Spleen (tissue), 11 donors: ENCODE measurements around the gene ARHGAP45. TPM values are rescaled to one million over a fixed set of nuclear protein-coding genes. Genes with fewer than 3 reads are reported as not detected.

Experiments used
- DNase-seq: peaks from one replicate; pipeline ENCODE4 v3.0.0-alpha.2; 2020
- H3K27ac ChIP-seq, 8 donors: fragments of 200-600 bp; sonication (generic) in 7 of 8; 1 replicate in 4 of 8; 2 replicates in 4 of 8; pipeline versions ENCODE4 v1.5.0 to v1.8.0; 2016 to 2021; ENCODE audit warnings: inconsistent platforms in 4 of 8, mild to moderate bottlenecking in 4 of 8, moderate library complexity in 1 of 8
- H3K27me3 ChIP-seq, 7 donors: fragments of 200-600 bp; sonication (generic) in 6 of 7; replicated peaks in 1 of 7; 1 replicate in 4 of 7; 2 replicates in 3 of 7; pipeline versions ENCODE4 v1.5.0 to v1.8.0; 2016 to 2021; ENCODE audit warnings: inconsistent platforms in 3 of 7, mild to moderate bottlenecking in 1 of 7
- H3K36me3 ChIP-seq, 6 donors: fragments of 200-600 bp; sonication (generic) in 5 of 6; 1 replicate in 4 of 6; 2 replicates in 2 of 6; pipeline versions ENCODE4 v1.5.0 to v1.8.0; 2016 to 2021; ENCODE audit warnings: inconsistent platforms in 2 of 6
- H3K4me1 ChIP-seq, 6 donors: fragments of 200-600 bp; sonication (generic) in 5 of 6; 1 replicate in 3 of 6; 2 replicates in 3 of 6; pipeline versions ENCODE4 v1.5.0 to v1.8.0; 2016 to 2021; ENCODE audit warnings: inconsistent platforms in 3 of 6
- H3K4me3 ChIP-seq, 8 donors: fragments of 200-600 bp; sonication (generic) in 7 of 8; 1 replicate in 4 of 8; 2 replicates in 4 of 8; pipeline versions ENCODE4 v1.5.0 to v1.8.0; 2016 to 2021; ENCODE audit warnings: inconsistent platforms in 4 of 8, mild to moderate bottlenecking in 4 of 8, moderate library complexity in 2 of 8
- H3K9me3 ChIP-seq, 8 donors: fragments of 200-600 bp; sonication (generic) in 7 of 8; 1 replicate in 4 of 8; 2 replicates in 4 of 8; pipeline versions ENCODE4 v1.5.0 to v1.8.0; 2016 to 2021; ENCODE audit warnings: inconsistent platforms in 4 of 8
- CTCF ChIP-seq, 11 experiments: fragments of 200-600 bp in 7 of 11; fragments of 450-650 bp in 4 of 11; sonication (generic) in 4 of 11; IDR thresholded peaks in 8 of 11; conservative IDR thresholded peaks in 3 of 11; 1 replicate in 7 of 11; 2 replicates in 4 of 11; pipeline versions ENCODE4 v1.4.0 to v1.8.0; 2016 to 2021; ENCODE audit warnings: antibody characterized with exemption in 11 of 11, inconsistent platforms in 4 of 11, mild to moderate bottlenecking in 1 of 11
- POLR2A ChIP-seq, 3 donors: fragments of 450-650 bp; IDR thresholded peaks; one replicate each; pipeline ENCODE4 v1.5.1; 2017; ENCODE audit warnings: antibody characterized with exemption in 3 of 3, mild to moderate bottlenecking in 1 of 3
- POLR2AphosphoS5 ChIP-seq, 3 donors: sonication (generic); formaldehyde crosslinking; IDR thresholded peaks; one replicate each; pipeline ENCODE4 v1.5.1; 2017; ENCODE audit warnings: antibody characterized with exemption in 3 of 3
- WGBS, 5 donors: extraction: QIAGEN DNeasy Blood & Tissue Kit in 3 of 5; methylation state at CpG; one replicate each; pipeline versions ENCODE4 v1.1.5 to v1.1.7; 2013 to 2018; 5-methylcytosine and 5-hydroxymethylcytosine counted together
- intact Hi-C: fragments of 100-400 bp; cut with DNase I; formaldehyde crosslinking; loops from one replicate; pipeline ENCODE4 v1.15.0; 2023; ENCODE audit warnings: low total_unique reads
- polyA plus RNA-seq, 3 donors: library from polyadenylated mRNA; stranded (reverse); fragments of 200-250 nt; gene quantifications; one replicate each; pipeline ENCODE4 v1.2.1, GENCODE V29; 2013
- total RNA-seq, 7 donors: library from RNA; depleted of rRNA in 3 of 7; stranded (reverse); fragments of >200 nt in 3 of 7; fragmentation: NEBNext Ultra II Directional in 4 of 7; extraction: Animal tissue kit (Norgen Biotek cat#: 25700) in 4 of 7; gene quantifications; one replicate each; pipeline versions ENCODE4 v1.1.0 to v1.2.1, GENCODE V29; 2016 to 2021
- donor health status: healthy with polysubstance abuse.
- donor health status: DM: no; HTN: no; CAD: no; lungs with moderate emphysema.
- donor health status: DM: no; HTN: no; CAD: no.
- donor health status: Bipolar disorder and iron deficiency.
- donor health status: healthy.
- donor health status: DM: no; HTN: no; CAD: no.
- donor health status: DM: yes; HTN: yes; CAD: no.

ARHGAP45 gene
- total and polyA plus RNA-seq, 10 donors, result 161 to 356 (median 245) TPM

- DNase-seq, result peak; percentile 91
- H3K27me3 ChIP-seq, result no peaks in the 10 kb centered on the region
- H3K4me3 ChIP-seq, result peak overlapping the region in 1 of 8 donors; percentile 44
- no peaks in the 10 kb centered on the region for H3K9me3 ChIP-seq
- TF ChIP-seq POLR2A (IDR thresholded peaks at IDR 0.05) (no peak), CTCF (IDR thresholded peaks at IDR 0.05 in 8 of 11, conservative IDR thresholded peaks at IDR 0.05 in 3 of 11) (peak in 3 of 11 experiments; percentile 9 to 17 (median 11)), POLR2AphosphoS5 (IDR thresholded peaks at IDR 0.05) (peak; percentile 82 to 96 (median 91))
- WGBS, 5 donors, result 21 to 31% (median 27%) methylated on average over 27 of the region's 27 CpGs
- H3K27ac ChIP-seq, result peak overlapping the region; percentile 54 to 93 (median 82)
- H3K4me1 ChIP-seq, result peaks cover 26 to 100% (median 69%) of the 10 kb centered on the region in 6 donors
- intact Hi-C loops, result no loop called here
- H3K36me3 ChIP-seq, result peaks cover 4 to 100% (median 84%) of the 10 kb centered on the region in 6 donors
Observed at GRCh38 chr19:1087813-1088415, 20.9 kb downstream of the ARHGAP45 start.

GRCh38 chr19:1088416-1089010 lies 21.5 kb downstream of the ARHGAP45 start:
- peak; percentile 85 for DNase-seq
- peaks cover 4 to 100% (median 83%) of the 10 kb centered on the region in 6 donors for H3K36me3 ChIP-seq
- H3K4me1 ChIP-seq, result peaks cover 23 to 100% (median 69%) of the 10 kb centered on the region in 6 donors
- no peaks in the 10 kb centered on the region for H3K27me3 ChIP-seq
- WGBS, 5 donors, result 68 to 74% (median 72%) methylated on average over 25 to 27 of the region's 27 CpGs
- H3K4me3 ChIP-seq, result peak overlapping the region in 1 of 8 donors; percentile 44
- intact Hi-C loops, result no loop called here
- peak overlapping the region; percentile 54 to 93 (median 82) for H3K27ac ChIP-seq
- no peaks in the 10 kb centered on the region for H3K9me3 ChIP-seq
- TF ChIP-seq POLR2AphosphoS5 (IDR thresholded peaks at IDR 0.05), result peak; percentile 69 to 86 (median 70)
- peak in 1 of 3 donors; percentile 13 for TF ChIP-seq POLR2A (IDR thresholded peaks at IDR 0.05)
- TF ChIP-seq CTCF (IDR thresholded peaks at IDR 0.05 in 8 of 11, conservative IDR thresholded peaks at IDR 0.05 in 3 of 11), result no peak

GRCh38 chr19:1089126-1089771 lies 22.3 kb downstream of the ARHGAP45 start:
- intact Hi-C loops, result no loop called here
- Histone ChIP-seq H3K4me3 (peak overlapping the region in 1 of 8 donors; percentile 44), H3K27me3 (no peaks in the 10 kb centered on the region), H3K27ac (peak overlapping the region in 6 of 8 donors; percentile 77 to 93 (median 85)), H3K36me3 (peaks cover 4 to 97% (median 77%) of the 10 kb centered on the region in 6 donors), H3K4me1 (peaks cover 30 to 100% (median 69%) of the 10 kb centered on the region in 6 donors), H3K9me3 (no peaks in the 10 kb centered on the region)
- TF ChIP-seq CTCF (IDR thresholded peaks at IDR 0.05 in 8 of 11, conservative IDR thresholded peaks at IDR 0.05 in 3 of 11) (no peak), POLR2AphosphoS5 (IDR thresholded peaks at IDR 0.05) (peak; percentile 38 to 78 (median 66))
- DNase-seq, result peak; percentile 79
- 85 to 95% (median 93%) methylated on average over 8 to 32 of the region's 32 CpGs for WGBS, 5 donors

- 51 to 83% (median 75%) methylated on average over 15 to 22 of the region's 22 CpGs for WGBS, 5 donors
- TF ChIP-seq POLR2A (IDR thresholded peaks at IDR 0.05), result no peak
- peak in 1 of 3 donors; percentile 10 for TF ChIP-seq POLR2AphosphoS5 (IDR thresholded peaks at IDR 0.05)
- peaks cover 33 to 100% (median 69%) of the 10 kb centered on the region in 6 donors for H3K4me1 ChIP-seq
- H3K4me3 ChIP-seq, result no peak overlapping the region
- peaks cover 4 to 90% (median 71%) of the 10 kb centered on the region in 6 donors for H3K36me3 ChIP-seq
- H3K27ac ChIP-seq, result peak overlapping the region in 3 of 8 donors; percentile 87 to 93 (median 91)
- DNase-seq, result no peak
- no peaks in the 10 kb centered on the region for H3K27me3 ChIP-seq
- no peaks in the 10 kb centered on the region for H3K9me3 ChIP-seq
- intact Hi-C loops, result no loop called here
Observed at GRCh38 chr19:1089891-1090290, 22.9 kb downstream of the ARHGAP45 start.
